Liver (tissue), 9 donors: ENCODE results near the gene SLC9A3. TPM values are rescaled to one million over a fixed set of nuclear protein-coding genes. Genes with fewer than 3 reads are reported as not detected.

Source experiments
- DNase-seq: peaks from one replicate; pipeline ENCODE4 v3.0.0-alpha.2; 2017; ENCODE audit warnings: low spot score
- H3K27ac ChIP-seq, 2 donors: one replicate each; pipeline ENCODE4 v1.7.0; 2013; ENCODE audit warnings: inconsistent platforms in 2 of 2, low read length in 2 of 2, control low read depth in 1 of 2, low read depth in 1 of 2, mild to moderate bottlenecking in 1 of 2
- H3K27me3 ChIP-seq, 4 donors: one replicate each; pipeline versions ENCODE4 v1.6.1 to v1.7.0; 2013; ENCODE audit warnings: low read length in 3 of 4, inconsistent platforms in 1 of 4, mild to moderate bottlenecking in 1 of 4, moderate library complexity in 1 of 4; ENCODE audit not compliant: control insufficient read depth in 4 of 4, insufficient read depth in 4 of 4
- H3K36me3 ChIP-seq, 4 donors: one replicate each; pipeline versions ENCODE4 v1.6.1 to v1.7.0; 2013; ENCODE audit warnings: low read length in 3 of 4, mild to moderate bottlenecking in 3 of 4, low read depth in 1 of 4, moderate library complexity in 1 of 4; ENCODE audit not compliant: control insufficient read depth in 4 of 4, insufficient read depth in 3 of 4
- H3K4me1 ChIP-seq, 4 donors: one replicate each; pipeline versions ENCODE4 v1.6.1 to v1.7.0; 2013; ENCODE audit warnings: low read length in 3 of 4, mild to moderate bottlenecking in 3 of 4, moderate library complexity in 1 of 4; ENCODE audit not compliant: control insufficient read depth in 4 of 4, insufficient read depth in 4 of 4
- H3K4me3 ChIP-seq, 3 donors: one replicate each; pipeline versions ENCODE4 v1.6.1 to v1.7.0; 2013; ENCODE audit warnings: low read length in 3 of 3, control low read depth in 1 of 3, low read depth in 1 of 3, mild to moderate bottlenecking in 1 of 3
- H3K9ac ChIP-seq, 2 donors: one replicate each; pipeline ENCODE4 v1.7.0; 2013; ENCODE audit warnings: low read length in 2 of 2, mild to moderate bottlenecking in 2 of 2, moderate library complexity in 2 of 2, control low read depth in 1 of 2, low read depth in 1 of 2
- H3K9me3 ChIP-seq, 4 donors: one replicate each; pipeline versions ENCODE4 v1.6.1 to v1.7.0; 2013; ENCODE audit warnings: low read length in 3 of 4; ENCODE audit not compliant: control insufficient read depth in 4 of 4
- EGR1 ChIP-seq, 2 donors: IDR thresholded peaks; 2 replicates each; pipeline ENCODE4 v1.6.1; 2016 to 2018; ENCODE audit warnings: antibody characterized with exemption in 2 of 2, low read depth in 2 of 2
- FOXA1 ChIP-seq: IDR thresholded peaks from 2 replicates; pipeline ENCODE4 v1.6.1; 2016; ENCODE audit warnings: antibody characterized with exemption
- FOXA2 ChIP-seq: IDR thresholded peaks from 2 replicates; pipeline ENCODE4 v1.6.1; 2016; ENCODE audit warnings: antibody characterized with exemption
- GABPA ChIP-seq, 2 donors: IDR thresholded peaks in 1 of 2; conservative IDR thresholded peaks in 1 of 2; 2 replicates each; pipeline ENCODE4 v1.6.1; 2016; ENCODE audit warnings: antibody characterized with exemption in 2 of 2, mild to moderate bottlenecking in 1 of 2, moderate library complexity in 1 of 2
- HNF4A ChIP-seq, 2 donors: conservative IDR thresholded peaks; 2 replicates each; pipeline ENCODE4 v1.6.1; 2016; ENCODE audit warnings: antibody characterized with exemption in 2 of 2, mild to moderate bottlenecking in 2 of 2
- HNF4G ChIP-seq: IDR thresholded peaks from 2 replicates; pipeline ENCODE4 v1.6.1; 2016; ENCODE audit warnings: antibody characterized with exemption
- JUND ChIP-seq, 2 donors: IDR thresholded peaks; 2 replicates each; pipeline ENCODE4 v1.6.1; 2016; ENCODE audit warnings: antibody characterized with exemption in 2 of 2
- NR2F2 ChIP-seq: IDR thresholded peaks from 2 replicates; pipeline ENCODE4 v1.6.1; 2016; ENCODE audit warnings: antibody characterized with exemption
- RAD21 ChIP-seq, 2 donors: IDR thresholded peaks; 2 replicates each; pipeline ENCODE4 v1.6.1; 2016; ENCODE audit warnings: antibody characterized with exemption in 2 of 2, mild to moderate bottlenecking in 2 of 2
- RXRA ChIP-seq, 2 donors: IDR thresholded peaks; 2 replicates each; pipeline ENCODE4 v1.6.1; 2017 to 2018; ENCODE audit warnings: antibody characterized with exemption in 2 of 2, mild to moderate bottlenecking in 1 of 2
- SP1 ChIP-seq: IDR thresholded peaks from 2 replicates; pipeline ENCODE4 v1.6.1; 2018; ENCODE audit warnings: antibody characterized with exemption, mild to moderate bottlenecking
- TAF1 ChIP-seq: conservative IDR thresholded peaks from 2 replicates; pipeline ENCODE4 v1.6.1; 2016; ENCODE audit warnings: antibody characterized with exemption, mild to moderate bottlenecking
- YY1 ChIP-seq: IDR thresholded peaks from 2 replicates; pipeline ENCODE4 v1.6.1; 2016; ENCODE audit warnings: antibody characterized with exemption, mild to moderate bottlenecking
- WGBS: extraction: QIAGEN DNeasy Blood & Tissue Kit; methylation state at CpG from one replicate; pipeline ENCODE4 v1.1.7; 2013; 5-methylcytosine and 5-hydroxymethylcytosine counted together
- polyA plus RNA-seq, 2 donors: library from polyadenylated mRNA; stranded (reverse) in 1 of 2; unstranded in 1 of 2; fragments of 200-250 nt in 1 of 2; fragments of >200 nt in 1 of 2; fragmentation: Nextera tagmentation in 1 of 2; extraction: Ambion mirVana in 1 of 2; gene quantifications; one replicate each; pipeline versions ENCODE4 v1.2.1 to v1.2.3, GENCODE V29; 2013 to 2015
- total RNA-seq, 2 donors: library from RNA; depleted of rRNA; stranded (reverse); fragments of >200 nt; gene quantifications; one replicate each; pipeline ENCODE4 v1.2.3, GENCODE V29; 2014
- TF ChIP-seq, protein P1 (sequence below): IDR thresholded peaks from 2 replicates; pipeline ENCODE4 v1.6.1; 2016; ENCODE audit warnings: antibody characterized with exemption
- TF ChIP-seq, protein P2 (sequence below): IDR thresholded peaks from 2 replicates; pipeline ENCODE4 v1.6.1; 2016; ENCODE audit warnings: antibody characterized with exemption
- TF ChIP-seq, protein P3 (sequence below): IDR thresholded peaks from 2 replicates; pipeline ENCODE4 v1.6.1; 2016; ENCODE audit warnings: antibody characterized with exemption
- TF ChIP-seq, protein P4 (sequence below): IDR thresholded peaks from 2 replicates; pipeline ENCODE4 v1.6.1; 2016; ENCODE audit warnings: antibody characterized with exemption, mild to moderate bottlenecking
- TF ChIP-seq, protein P5 (sequence below): fragments of 150-350 bp; IDR thresholded peaks from 2 replicates; pipeline ENCODE4 v1.5.1; 2017; ENCODE audit warnings: improper control_type of control experiment, low read depth, low read length; ENCODE audit not compliant: missing input control
- donor health status: healthy.
- donor health status: healthy.
- donor health status: healthy.
- donor health status: healthy.
- donor health status: healthy.

The SLC9A3 gene
- total and polyA plus RNA-seq, 4 donors = 0.31 to 1.0 (median 0.67) TPM

DNA sequence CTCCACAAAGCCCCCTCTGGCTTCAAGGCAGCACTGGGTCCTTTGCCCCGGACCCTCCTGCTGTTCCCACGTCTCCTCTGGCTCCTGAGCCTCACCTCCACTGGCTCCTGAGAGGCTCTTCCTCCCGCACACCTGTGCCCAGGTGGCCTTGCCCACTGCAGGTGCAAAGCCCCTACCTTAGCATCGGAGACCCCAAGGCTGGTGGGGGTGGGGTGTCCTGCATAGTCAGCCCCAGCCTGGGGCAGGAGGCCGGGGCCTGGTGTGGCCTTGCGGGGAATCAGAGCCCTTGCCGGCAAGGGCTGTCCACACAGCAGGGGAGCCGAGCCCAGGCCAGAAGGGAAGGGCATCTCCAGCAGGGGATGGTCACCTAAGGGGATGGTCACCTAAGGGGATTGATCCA lies 46.6 kb upstream of the SLC9A3 start:
- no peaks in the 10 kb centered on the region for H3K36me3 ChIP-seq
- no peak for DNase-seq
- H3K9ac ChIP-seq = no peak overlapping the region
- H3K27ac ChIP-seq = no peak overlapping the region
- peaks cover 0 to 7% (median 3%) of the 10 kb centered on the region in 4 donors for H3K27me3 ChIP-seq
- H3K9me3 ChIP-seq = peaks cover 1 to 19% (median 5%) of the 10 kb centered on the region in 4 donors
- H3K4me1 ChIP-seq = no peaks in the 10 kb centered on the region
- no peak overlapping the region for H3K4me3 ChIP-seq
- WGBS = 77% methylated on average over 8 of the region's 8 CpGs
- TF ChIP-seq HNF4A (conservative IDR thresholded peaks at IDR 0.05) (no peak), SP1 (no peak), YY1 (no peak), NR2F2 (no peak), EGR1 (IDR thresholded peaks at IDR 0.05; ENCODE audit: low read depth in 2 of 2) (no peak), TAF1 (no peak), FOXA1 (no peak), RXRA (IDR thresholded peaks at IDR 0.05) (no peak), GABPA (IDR thresholded peaks at IDR 0.05 in 1 of 2, conservative IDR thresholded peaks at IDR 0.05 in 1 of 2) (no peak), RAD21 (IDR thresholded peaks at IDR 0.05) (no peak), HNF4G (no peak), FOXA2 (no peak), JUND (IDR thresholded peaks at IDR 0.05) (no peak)
- TF ChIP-seq, protein P1, sequence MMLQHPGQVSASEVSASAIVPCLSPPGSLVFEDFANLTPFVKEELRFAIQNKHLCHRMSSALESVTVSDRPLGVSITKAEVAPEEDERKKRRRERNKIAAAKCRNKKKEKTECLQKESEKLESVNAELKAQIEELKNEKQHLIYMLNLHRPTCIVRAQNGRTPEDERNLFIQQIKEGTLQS = no peak
- TF ChIP-seq, protein P2, sequence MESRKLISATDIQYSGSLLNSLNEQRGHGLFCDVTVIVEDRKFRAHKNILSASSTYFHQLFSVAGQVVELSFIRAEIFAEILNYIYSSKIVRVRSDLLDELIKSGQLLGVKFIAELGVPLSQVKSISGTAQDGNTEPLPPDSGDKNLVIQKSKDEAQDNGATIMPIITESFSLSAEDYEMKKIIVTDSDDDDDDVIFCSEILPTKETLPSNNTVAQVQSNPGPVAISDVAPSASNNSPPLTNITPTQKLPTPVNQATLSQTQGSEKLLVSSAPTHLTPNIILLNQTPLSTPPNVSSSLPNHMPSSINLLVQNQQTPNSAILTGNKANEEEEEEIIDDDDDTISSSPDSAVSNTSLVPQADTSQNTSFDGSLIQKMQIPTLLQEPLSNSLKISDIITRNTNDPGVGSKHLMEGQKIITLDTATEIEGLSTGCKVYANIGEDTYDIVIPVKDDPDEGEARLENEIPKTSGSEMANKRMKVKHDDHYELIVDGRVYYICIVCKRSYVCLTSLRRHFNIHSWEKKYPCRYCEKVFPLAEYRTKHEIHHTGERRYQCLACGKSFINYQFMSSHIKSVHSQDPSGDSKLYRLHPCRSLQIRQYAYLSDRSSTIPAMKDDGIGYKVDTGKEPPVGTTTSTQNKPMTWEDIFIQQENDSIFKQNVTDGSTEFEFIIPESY = no peak
- TF ChIP-seq, protein P3, sequence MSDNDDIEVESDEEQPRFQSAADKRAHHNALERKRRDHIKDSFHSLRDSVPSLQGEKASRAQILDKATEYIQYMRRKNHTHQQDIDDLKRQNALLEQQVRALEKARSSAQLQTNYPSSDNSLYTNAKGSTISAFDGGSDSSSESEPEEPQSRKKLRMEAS = no peak
- TF ChIP-seq, protein P4, sequence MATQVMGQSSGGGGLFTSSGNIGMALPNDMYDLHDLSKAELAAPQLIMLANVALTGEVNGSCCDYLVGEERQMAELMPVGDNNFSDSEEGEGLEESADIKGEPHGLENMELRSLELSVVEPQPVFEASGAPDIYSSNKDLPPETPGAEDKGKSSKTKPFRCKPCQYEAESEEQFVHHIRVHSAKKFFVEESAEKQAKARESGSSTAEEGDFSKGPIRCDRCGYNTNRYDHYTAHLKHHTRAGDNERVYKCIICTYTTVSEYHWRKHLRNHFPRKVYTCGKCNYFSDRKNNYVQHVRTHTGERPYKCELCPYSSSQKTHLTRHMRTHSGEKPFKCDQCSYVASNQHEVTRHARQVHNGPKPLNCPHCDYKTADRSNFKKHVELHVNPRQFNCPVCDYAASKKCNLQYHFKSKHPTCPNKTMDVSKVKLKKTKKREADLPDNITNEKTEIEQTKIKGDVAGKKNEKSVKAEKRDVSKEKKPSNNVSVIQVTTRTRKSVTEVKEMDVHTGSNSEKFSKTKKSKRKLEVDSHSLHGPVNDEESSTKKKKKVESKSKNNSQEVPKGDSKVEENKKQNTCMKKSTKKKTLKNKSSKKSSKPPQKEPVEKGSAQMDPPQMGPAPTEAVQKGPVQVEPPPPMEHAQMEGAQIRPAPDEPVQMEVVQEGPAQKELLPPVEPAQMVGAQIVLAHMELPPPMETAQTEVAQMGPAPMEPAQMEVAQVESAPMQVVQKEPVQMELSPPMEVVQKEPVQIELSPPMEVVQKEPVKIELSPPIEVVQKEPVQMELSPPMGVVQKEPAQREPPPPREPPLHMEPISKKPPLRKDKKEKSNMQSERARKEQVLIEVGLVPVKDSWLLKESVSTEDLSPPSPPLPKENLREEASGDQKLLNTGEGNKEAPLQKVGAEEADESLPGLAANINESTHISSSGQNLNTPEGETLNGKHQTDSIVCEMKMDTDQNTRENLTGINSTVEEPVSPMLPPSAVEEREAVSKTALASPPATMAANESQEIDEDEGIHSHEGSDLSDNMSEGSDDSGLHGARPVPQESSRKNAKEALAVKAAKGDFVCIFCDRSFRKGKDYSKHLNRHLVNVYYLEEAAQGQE = no peak
- TF ChIP-seq, protein P5, sequence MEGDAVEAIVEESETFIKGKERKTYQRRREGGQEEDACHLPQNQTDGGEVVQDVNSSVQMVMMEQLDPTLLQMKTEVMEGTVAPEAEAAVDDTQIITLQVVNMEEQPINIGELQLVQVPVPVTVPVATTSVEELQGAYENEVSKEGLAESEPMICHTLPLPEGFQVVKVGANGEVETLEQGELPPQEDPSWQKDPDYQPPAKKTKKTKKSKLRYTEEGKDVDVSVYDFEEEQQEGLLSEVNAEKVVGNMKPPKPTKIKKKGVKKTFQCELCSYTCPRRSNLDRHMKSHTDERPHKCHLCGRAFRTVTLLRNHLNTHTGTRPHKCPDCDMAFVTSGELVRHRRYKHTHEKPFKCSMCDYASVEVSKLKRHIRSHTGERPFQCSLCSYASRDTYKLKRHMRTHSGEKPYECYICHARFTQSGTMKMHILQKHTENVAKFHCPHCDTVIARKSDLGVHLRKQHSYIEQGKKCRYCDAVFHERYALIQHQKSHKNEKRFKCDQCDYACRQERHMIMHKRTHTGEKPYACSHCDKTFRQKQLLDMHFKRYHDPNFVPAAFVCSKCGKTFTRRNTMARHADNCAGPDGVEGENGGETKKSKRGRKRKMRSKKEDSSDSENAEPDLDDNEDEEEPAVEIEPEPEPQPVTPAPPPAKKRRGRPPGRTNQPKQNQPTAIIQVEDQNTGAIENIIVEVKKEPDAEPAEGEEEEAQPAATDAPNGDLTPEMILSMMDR = no peak
